Left lung (tissue), 10 donors: ENCODE data around the gene RNF103. TPM values are rescaled to one million over a fixed set of nuclear protein-coding genes. Genes with fewer than 3 reads are reported as not detected.

ENCODE experiments used
- ATAC-seq: fragments of 200-7000 bp; cut with Tn5 transposase; one replicate; pipeline ENCODE4 v1.9.1; 2020; ENCODE audit warnings: moderate library complexity
- DNase-seq, 4 donors: peaks; one replicate each; pipeline ENCODE4 v3.0.0-alpha.2; 2013 to 2020
- H3K27ac ChIP-seq, 2 donors: fragments of 200-600 bp; sonication (generic) in 1 of 2; one replicate each; pipeline versions ENCODE4 v1.5.0 to v1.8.0; 2020 to 2021
- H3K27me3 ChIP-seq, 2 donors: fragments of 200-600 bp; sonication (generic) in 1 of 2; one replicate each; pipeline versions ENCODE4 v1.5.0 to v1.8.0; 2020 to 2021
- H3K36me3 ChIP-seq, 2 donors: fragments of 200-600 bp; sonication (generic) in 1 of 2; one replicate each; pipeline versions ENCODE4 v1.5.0 to v1.8.0; 2020 to 2021
- H3K4me1 ChIP-seq, 2 donors: fragments of 200-600 bp; one replicate each; pipeline ENCODE4 v1.8.0; 2021
- H3K4me3 ChIP-seq, 2 donors: fragments of 200-600 bp; sonication (generic) in 1 of 2; one replicate each; pipeline versions ENCODE4 v1.5.0 to v1.8.0; 2020 to 2021; ENCODE audit warnings: mild to moderate bottlenecking in 1 of 2
- H3K9me3 ChIP-seq, 2 donors: fragments of 200-600 bp; sonication (generic) in 1 of 2; one replicate each; pipeline versions ENCODE4 v1.5.0 to v1.8.0; 2020 to 2021
- intact Hi-C, 2 donors: fragments of 100-400 bp; cut with DNase I; formaldehyde crosslinking; loops; one replicate each; pipeline versions ENCODE4 v1.11.2 to v1.14.2; 2022
- polyA plus RNA-seq, 6 donors: library from polyadenylated mRNA; unstranded; fragments of 120-200 nt; gene quantifications; one replicate each; pipeline ENCODE4 v1.2.1, GENCODE V29; 2013; ENCODE audit not compliant: insufficient read length in 6 of 6
- total RNA-seq, 2 donors: library from RNA; stranded (reverse); fragmentation: NEBNext Ultra II Directional; extraction: Animal tissue kit (Norgen Biotek cat#: 25700); gene quantifications; one replicate each; pipeline ENCODE4 v1.2.1, GENCODE V29; 2021
- TF ChIP-seq, protein P1 (sequence below), 2 donors: fragments of 200-600 bp; sonication (generic) in 1 of 2; IDR thresholded peaks; one replicate each; pipeline versions ENCODE4 v1.5.0 to v1.8.0; 2021; ENCODE audit warnings: antibody characterized with exemption in 2 of 2
- donor health status: DM: no; HTN: yes; CAD: no.
- donor health status: DM: no; HTN: no; CAD: no.

Gene RNF103
- total and polyA plus RNA-seq, 8 donors, result 21.6 to 46.5 (median 38.8) TPM

- H3K4me3 ChIP-seq, result no peak overlapping the region
- no peaks in the 10 kb centered on the region for H3K9me3 ChIP-seq
- no peaks in the 10 kb centered on the region for H3K27me3 ChIP-seq
- no peak overlapping the region for H3K27ac ChIP-seq
- TF ChIP-seq, protein P1, sequence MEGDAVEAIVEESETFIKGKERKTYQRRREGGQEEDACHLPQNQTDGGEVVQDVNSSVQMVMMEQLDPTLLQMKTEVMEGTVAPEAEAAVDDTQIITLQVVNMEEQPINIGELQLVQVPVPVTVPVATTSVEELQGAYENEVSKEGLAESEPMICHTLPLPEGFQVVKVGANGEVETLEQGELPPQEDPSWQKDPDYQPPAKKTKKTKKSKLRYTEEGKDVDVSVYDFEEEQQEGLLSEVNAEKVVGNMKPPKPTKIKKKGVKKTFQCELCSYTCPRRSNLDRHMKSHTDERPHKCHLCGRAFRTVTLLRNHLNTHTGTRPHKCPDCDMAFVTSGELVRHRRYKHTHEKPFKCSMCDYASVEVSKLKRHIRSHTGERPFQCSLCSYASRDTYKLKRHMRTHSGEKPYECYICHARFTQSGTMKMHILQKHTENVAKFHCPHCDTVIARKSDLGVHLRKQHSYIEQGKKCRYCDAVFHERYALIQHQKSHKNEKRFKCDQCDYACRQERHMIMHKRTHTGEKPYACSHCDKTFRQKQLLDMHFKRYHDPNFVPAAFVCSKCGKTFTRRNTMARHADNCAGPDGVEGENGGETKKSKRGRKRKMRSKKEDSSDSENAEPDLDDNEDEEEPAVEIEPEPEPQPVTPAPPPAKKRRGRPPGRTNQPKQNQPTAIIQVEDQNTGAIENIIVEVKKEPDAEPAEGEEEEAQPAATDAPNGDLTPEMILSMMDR (IDR thresholded peaks at IDR 0.05), result no peak
- peak in 1 of 4 donors; percentile 42 for DNase-seq
- peaks cover 2 to 32% of the 10 kb centered on the region in 2 donors for H3K4me1 ChIP-seq
- peaks cover 0 to 4% of the 10 kb centered on the region in 2 donors for H3K36me3 ChIP-seq
- ATAC-seq, result peak; percentile 31
- intact Hi-C loops, result no loop called here
Observed at GRCh38 chr2:86556508-86556907, 67.2 kb downstream of the RNF103 start.

Other genes with a start within 250 kb of the RNF103 start
- gene KDM3A, start 182.5 kb downstream of the RNF103 start, total RNA-seq, result 10 to 100 TPM; 39.3 to 40.5 TPM
- 100 to 1,000 TPM in 2 of 6 donors, 10 to 100 TPM in 4; 70.9 to 115 (median 82.1) TPM for gene KDM3A, start 182.5 kb downstream of the RNF103 start, polyA plus RNA-seq
- 100 to 1,000 TPM; 117 to 134 TPM for gene CHMP3, start 60.4 kb downstream of the RNF103 start, total RNA-seq
- 100 to 1,000 TPM; 144 to 159 (median 152) TPM for gene CHMP3, start 60.4 kb downstream of the RNF103 start, polyA plus RNA-seq
- 10 to 100 TPM; 25.4 to 27.8 TPM for gene RMND5A, start 96.4 kb upstream of the RNF103 start, total RNA-seq
- gene RMND5A, start 96.4 kb upstream of the RNF103 start, polyA plus RNA-seq, result 10 to 100 TPM; 48.4 to 56.3 (median 53.9) TPM
- 1 to 10 TPM; 1.5 to 9.1 TPM for gene CD8A, start 167.0 kb upstream of the RNF103 start, total RNA-seq
- 1 to 10 TPM in 2 of 6 donors, under 1 TPM in 4; 0.53 to 1.2 (median 0.73) TPM for gene CD8A, start 167.0 kb upstream of the RNF103 start, polyA plus RNA-seq
- gene CD8B, start 238.0 kb upstream of the RNF103 start, total RNA-seq, result 1 to 10 TPM in 1 of 2 donors, not detected in 1; 3.6 TPM
- gene CD8B, start 238.0 kb upstream of the RNF103 start, polyA plus RNA-seq, result under 1 TPM; 0.39 to 0.82 (median 0.67) TPM